Heart left ventricle (tissue), 16 donors: ENCODE measurements around the gene POU6F2. TPM values are rescaled to one million over a fixed set of nuclear protein-coding genes. Genes with fewer than 3 reads are reported as not detected.

Experiments used
- ATAC-seq, 4 donors: fragments of 200-7000 bp; cut with Tn5 transposase; one replicate each; pipeline ENCODE4 v1.9.1; 2020 to 2022; ENCODE audit warnings: moderate library complexity in 4 of 4, mild to moderate bottlenecking in 3 of 4, moderate number of reproducible peaks in 1 of 4
- DNase-seq, 5 donors: peaks; one replicate each; pipeline ENCODE4 v3.0.0-alpha.2; 2020
- H3K27ac ChIP-seq, 12 donors: fragments of 200-600 bp; sonication (generic) in 4 of 12; one replicate each; pipeline versions ENCODE4 v1.5.0 to v1.8.0; 2016 to 2022; ENCODE audit warnings: mild to moderate bottlenecking in 2 of 12
- H3K27me3 ChIP-seq, 9 donors: fragments of 200-600 bp; sonication (generic) in 2 of 9; one replicate each; pipeline versions ENCODE4 v1.5.1 to v1.8.0; 2016 to 2022; ENCODE audit warnings: mild to moderate bottlenecking in 3 of 9
- H3K36me3 ChIP-seq, 9 donors: fragments of 200-600 bp; sonication (generic) in 2 of 9; one replicate each; pipeline versions ENCODE4 v1.5.0 to v1.8.0; 2018 to 2022; ENCODE audit warnings: mild to moderate bottlenecking in 2 of 9
- H3K4me1 ChIP-seq, 12 donors: fragments of 200-600 bp; sonication (generic) in 4 of 12; one replicate each; pipeline versions ENCODE4 v1.5.0 to v1.8.0; 2016 to 2022; ENCODE audit warnings: mild to moderate bottlenecking in 3 of 12
- H3K4me3 ChIP-seq, 12 donors: fragments of 200-600 bp; sonication (generic) in 4 of 12; one replicate each; pipeline versions ENCODE4 v1.5.0 to v1.8.0; 2017 to 2022; ENCODE audit warnings: mild to moderate bottlenecking in 9 of 12, moderate library complexity in 4 of 12
- H3K9me3 ChIP-seq, 12 donors: fragments of 200-600 bp; sonication (generic) in 4 of 12; one replicate each; pipeline versions ENCODE4 v1.5.0 to v1.8.0; 2016 to 2022; ENCODE audit warnings: mild to moderate bottlenecking in 1 of 12
- POLR2A ChIP-seq, 2 donors: fragments of 450-650 bp; IDR thresholded peaks; one replicate each; pipeline ENCODE4 v1.6.1; 2017; ENCODE audit warnings: antibody characterized with exemption in 2 of 2, mild to moderate bottlenecking in 2 of 2, moderate library complexity in 2 of 2
- WGBS, 4 donors: extraction: QIAGEN DNeasy Blood & Tissue Kit in 2 of 4; methylation state at CpG; one replicate each; pipeline versions ENCODE4 v1.1.5 to v1.1.7; 2013 to 2018; 5-methylcytosine and 5-hydroxymethylcytosine counted together
- intact Hi-C, 10 donors: fragments of 100-400 bp; cut with DNase I; formaldehyde crosslinking; loops; one replicate each; pipeline versions ENCODE4 v1.11.1 to v1.14.2; 2022
- polyA plus RNA-seq, 2 donors: library from polyadenylated mRNA; stranded (reverse); fragments of 200-250 nt; gene quantifications; one replicate each; pipeline ENCODE4 v1.2.3, GENCODE V29; 2013
- total RNA-seq, 9 donors: library from RNA; depleted of rRNA in 2 of 9; stranded (reverse); fragments of >200 nt in 2 of 9; fragmentation: NEBNext Ultra II Directional in 3 of 9; extraction: Animal tissue kit (Norgen Biotek cat#: 25700) in 3 of 9; gene quantifications; one replicate each; pipeline versions ENCODE4 v1.1.0 to v1.2.4, GENCODE V29; 2016 to 2023
- TF ChIP-seq, protein P1 (sequence below), 12 donors: fragments of 200-600 bp; sonication (generic) in 4 of 12; IDR thresholded peaks; one replicate each; pipeline versions ENCODE4 v1.5.0 to v1.8.0; 2018 to 2022; ENCODE audit warnings: antibody characterized with exemption in 12 of 12, mild to moderate bottlenecking in 5 of 12
- donor health status: ischemic (EF 13 %, LVEDD 7.1; RV severe dilation, severe dysfunction).
- donor health status: healthy with polysubstance abuse.
- donor health status: DM: no; HTN: yes; CAD: no.
- donor health status: DM: no; HTN: no; CAD: no.
- donor health status: ischemic (EF 25% LVEDD 6.9; RV normal size, moderate dysfunction).
- donor health status: ischemic (EF 25% LVEDD 5.7; RV mildly dilated, moderate dysfunction).
- donor health status: healthy.
- donor health status: DM: yes; HTN: yes; CAD: no.
- donor health status: ischemic (EF 35%, LVEDD 5.7; RV mildly dilated, moderate dysfunction).
- donor health status: nonischemic (EF 11% LVEDD 7.7; RV severe dilation, severe dysfunction).
- donor health status: DM: yes; HTN: yes; CAD: no.
- donor health status: PGD.
- donor health status: ischemic (EF 29% LVEDD 5.4; RV normal size, mild dysfunction).
- donor health status: nonischemic (EF 23%, LVEDD 6.1; RV moderate dilation, normal function).

The POU6F2 gene
- total and polyA plus RNA-seq, 11 donors: 0.03 to 1.2 (median 0.38) TPM; not detected in 2

DNA sequence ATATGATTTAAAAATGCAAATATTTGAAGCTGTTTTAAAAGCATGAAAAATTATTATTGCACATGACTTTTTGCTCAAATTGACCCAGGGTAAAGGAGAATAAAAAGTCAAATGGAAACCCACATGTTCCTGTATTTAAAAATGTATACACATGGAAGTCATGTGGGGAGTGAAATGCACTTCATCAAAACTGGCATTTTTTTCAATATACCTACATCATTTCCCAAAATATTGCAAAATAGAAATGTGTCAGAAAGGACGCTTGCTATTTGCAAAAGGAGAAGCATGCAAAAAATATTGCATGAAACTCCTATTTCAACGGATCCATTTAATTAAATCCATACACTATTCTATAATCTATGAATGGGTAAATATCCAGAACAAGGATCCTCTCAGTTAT is 117.0 kb downstream of the POU6F2 start:
- no peak for ATAC-seq
- WGBS, 4 donors: 75 to 88% (median 81%) methylated on average over 2 of the region's 2 CpGs

GRCh38 chr7:39095875-39096619 is 118.3 kb downstream of the POU6F2 start:
- Histone ChIP-seq H3K27ac (no peak overlapping the region), H3K4me3 (peak overlapping the region in 6 of 12 donors; percentile 0 to 22 (median 16)), H3K27me3 (no peaks in the 10 kb centered on the region), H3K9me3 (no peaks in the 10 kb centered on the region), H3K4me1 (no peaks in the 10 kb centered on the region), H3K36me3 (no peaks in the 10 kb centered on the region)
- no peak for TF ChIP-seq POLR2A (IDR thresholded peaks at IDR 0.05)
- TF ChIP-seq, protein P1, sequence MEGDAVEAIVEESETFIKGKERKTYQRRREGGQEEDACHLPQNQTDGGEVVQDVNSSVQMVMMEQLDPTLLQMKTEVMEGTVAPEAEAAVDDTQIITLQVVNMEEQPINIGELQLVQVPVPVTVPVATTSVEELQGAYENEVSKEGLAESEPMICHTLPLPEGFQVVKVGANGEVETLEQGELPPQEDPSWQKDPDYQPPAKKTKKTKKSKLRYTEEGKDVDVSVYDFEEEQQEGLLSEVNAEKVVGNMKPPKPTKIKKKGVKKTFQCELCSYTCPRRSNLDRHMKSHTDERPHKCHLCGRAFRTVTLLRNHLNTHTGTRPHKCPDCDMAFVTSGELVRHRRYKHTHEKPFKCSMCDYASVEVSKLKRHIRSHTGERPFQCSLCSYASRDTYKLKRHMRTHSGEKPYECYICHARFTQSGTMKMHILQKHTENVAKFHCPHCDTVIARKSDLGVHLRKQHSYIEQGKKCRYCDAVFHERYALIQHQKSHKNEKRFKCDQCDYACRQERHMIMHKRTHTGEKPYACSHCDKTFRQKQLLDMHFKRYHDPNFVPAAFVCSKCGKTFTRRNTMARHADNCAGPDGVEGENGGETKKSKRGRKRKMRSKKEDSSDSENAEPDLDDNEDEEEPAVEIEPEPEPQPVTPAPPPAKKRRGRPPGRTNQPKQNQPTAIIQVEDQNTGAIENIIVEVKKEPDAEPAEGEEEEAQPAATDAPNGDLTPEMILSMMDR (IDR thresholded peaks at IDR 0.05): no peak
- 48 to 57% (median 52%) methylated on average over 7 of the region's 7 CpGs for WGBS, 4 donors
- DNase-seq (no peak), ATAC-seq (no peak)
- intact Hi-C loops: no loop called here

More for the DNA sequence above, 117.0 kb downstream of the POU6F2 start:
- no peak for TF ChIP-seq POLR2A (IDR thresholded peaks at IDR 0.05)
- TF ChIP-seq, protein P1 (IDR thresholded peaks at IDR 0.05): no peak
- Histone ChIP-seq H3K4me3 (no peak overlapping the region), H3K9me3 (no peaks in the 10 kb centered on the region), H3K27me3 (no peaks in the 10 kb centered on the region), H3K4me1 (no peaks in the 10 kb centered on the region), H3K36me3 (no peaks in the 10 kb centered on the region), H3K27ac (no peak overlapping the region)
- intact Hi-C loops: no loop called here
- no peak for DNase-seq

DNA sequence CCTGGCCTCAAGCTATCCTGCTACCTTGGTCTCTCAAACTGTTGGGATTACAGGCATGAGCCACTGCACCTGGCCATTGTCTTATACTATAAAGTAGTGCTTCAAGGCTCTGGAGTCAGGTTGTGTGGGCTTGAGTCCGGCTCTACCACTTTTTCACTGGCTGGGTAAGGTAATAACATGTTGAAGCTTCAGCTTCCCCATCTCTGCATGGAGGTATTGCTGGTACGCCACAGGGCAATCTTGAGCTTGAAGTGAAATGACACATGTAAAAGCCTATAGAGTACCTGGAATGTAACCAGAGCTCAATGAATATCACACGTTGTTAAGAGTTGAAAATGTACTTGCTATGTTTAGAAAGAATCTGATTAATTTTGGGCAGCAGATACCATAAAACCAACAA is 120.8 kb downstream of the POU6F2 start:
- no peaks in the 10 kb centered on the region for H3K27me3 ChIP-seq
- ATAC-seq (no peak), DNase-seq (no peak)
- no peaks in the 10 kb centered on the region for H3K36me3 ChIP-seq
- intact Hi-C loops: no loop called here
- WGBS, 4 donors: 73 to 90% (median 86%) methylated on average over 3 of the region's 3 CpGs
- TF ChIP-seq, protein P1 (IDR thresholded peaks at IDR 0.05): no peak
- TF ChIP-seq POLR2A (IDR thresholded peaks at IDR 0.05): no peak
- H3K9me3 ChIP-seq: no peaks in the 10 kb centered on the region
- H3K4me1 ChIP-seq: no peaks in the 10 kb centered on the region
- no peak overlapping the region for H3K4me3 ChIP-seq
- no peak overlapping the region for H3K27ac ChIP-seq

GRCh38 chr7:39099146-39099545 is 121.4 kb downstream of the POU6F2 start:
- ATAC-seq (no peak), DNase-seq (no peak)
- Histone ChIP-seq H3K27ac (no peak overlapping the region), H3K27me3 (no peaks in the 10 kb centered on the region), H3K36me3 (no peaks in the 10 kb centered on the region), H3K9me3 (no peaks in the 10 kb centered on the region), H3K4me3 (no peak overlapping the region), H3K4me1 (no peaks in the 10 kb centered on the region)
- intact Hi-C loops: no loop called here
- 83 to 93% (median 90%) methylated on average over 3 of the region's 3 CpGs for WGBS, 4 donors
- no peak for TF ChIP-seq POLR2A (IDR thresholded peaks at IDR 0.05)
- TF ChIP-seq, protein P1 (IDR thresholded peaks at IDR 0.05): no peak
